Kidney epithelial cell (primary cell): ENCODE data around the gene SPTBN4. TPM values are rescaled to one million over a fixed set of nuclear protein-coding genes. Genes with fewer than 3 reads are reported as not detected.
"Not testable (repeated sequence)": the region's sequence is repeated elsewhere in the genome, so short reads cannot be mapped to it uniquely, and the experiment has no call there.

Experiments
- DNase-seq: peaks from one replicate; pipeline ENCODE4 v3.0.0-alpha.2; 2010; ENCODE audit warnings: low read depth
- H3K27me3 ChIP-seq: 2 replicates; pipeline ENCODE4 v1.6.0; 2011; ENCODE audit warnings: low read length; ENCODE audit not compliant: control insufficient read depth, insufficient read depth
- H3K36me3 ChIP-seq: 2 replicates; pipeline ENCODE4 v1.5.1; 2011; ENCODE audit warnings: low read length; ENCODE audit not compliant: control insufficient read depth, insufficient read depth
- H3K4me3 ChIP-seq: 2 replicates; pipeline ENCODE4 v1.5.1; 2011; ENCODE audit warnings: low read depth, mild to moderate bottlenecking, control low read depth, low read length
- total RNA-seq: library from RNA; depleted of rRNA; stranded (reverse); fragments of >200 nt; gene quantifications from 2 replicates; pipeline ENCODE4 v1.2.3, GENCODE V29; 2015
- TF ChIP-seq, protein P1 (sequence below): IDR thresholded peaks from 2 replicates; pipeline ENCODE4 v1.5.1; 2011; ENCODE audit warnings: mild to moderate bottlenecking, moderate library complexity, low read length, control low read depth, inconsistent platforms; ENCODE audit not compliant: insufficient read depth, poor library complexity, severe bottlenecking

The SPTBN4 gene
- total RNA-seq, 1 donor from 2014 or later: 2.4 TPM

DNA sequence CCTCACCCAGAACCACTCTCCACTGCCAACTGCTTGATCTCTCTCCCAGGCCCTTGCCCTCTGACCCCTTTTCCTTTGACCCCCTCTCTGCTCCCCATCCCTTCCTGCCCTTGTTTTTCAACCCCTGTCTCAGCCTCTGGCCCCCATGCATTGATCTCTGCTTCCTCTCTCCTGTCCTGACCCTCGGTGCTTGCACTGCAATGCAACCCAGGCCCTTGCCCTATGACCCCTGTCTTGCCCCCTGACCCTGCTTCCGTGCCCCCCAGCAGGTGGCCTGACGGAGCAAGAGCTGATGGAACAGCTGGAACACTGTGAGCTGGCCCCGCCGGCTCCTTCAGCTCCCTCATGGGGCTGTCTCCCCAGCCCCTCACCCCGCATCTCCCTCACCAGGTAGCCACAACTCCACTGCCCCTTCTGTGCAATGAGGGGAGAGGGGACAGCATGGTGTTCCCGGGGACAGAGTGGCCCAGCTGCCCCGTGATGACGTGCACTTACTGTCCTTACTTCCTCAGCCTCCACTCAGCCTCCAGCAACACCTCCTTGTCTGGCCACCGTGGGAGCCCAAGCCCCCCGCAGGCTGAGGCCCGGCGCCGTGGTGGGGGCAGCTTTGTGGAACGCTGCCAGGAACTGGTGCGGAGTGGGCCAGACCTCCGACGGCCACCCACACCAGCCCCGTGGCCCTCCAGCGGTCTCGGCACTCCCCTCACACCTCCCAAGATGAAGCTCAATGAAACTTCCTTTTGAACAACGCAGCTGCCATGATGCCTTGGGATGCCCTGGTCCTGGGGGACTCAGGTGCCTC is 123.9 kb downstream of the SPTBN4 start:
- no peak for DNase-seq
- Histone ChIP-seq H3K4me3 (no peak overlapping the region), H3K27me3 (no peaks in the 10 kb centered on the region), H3K36me3 (no peaks in the 10 kb centered on the region)
- TF ChIP-seq, protein P1, sequence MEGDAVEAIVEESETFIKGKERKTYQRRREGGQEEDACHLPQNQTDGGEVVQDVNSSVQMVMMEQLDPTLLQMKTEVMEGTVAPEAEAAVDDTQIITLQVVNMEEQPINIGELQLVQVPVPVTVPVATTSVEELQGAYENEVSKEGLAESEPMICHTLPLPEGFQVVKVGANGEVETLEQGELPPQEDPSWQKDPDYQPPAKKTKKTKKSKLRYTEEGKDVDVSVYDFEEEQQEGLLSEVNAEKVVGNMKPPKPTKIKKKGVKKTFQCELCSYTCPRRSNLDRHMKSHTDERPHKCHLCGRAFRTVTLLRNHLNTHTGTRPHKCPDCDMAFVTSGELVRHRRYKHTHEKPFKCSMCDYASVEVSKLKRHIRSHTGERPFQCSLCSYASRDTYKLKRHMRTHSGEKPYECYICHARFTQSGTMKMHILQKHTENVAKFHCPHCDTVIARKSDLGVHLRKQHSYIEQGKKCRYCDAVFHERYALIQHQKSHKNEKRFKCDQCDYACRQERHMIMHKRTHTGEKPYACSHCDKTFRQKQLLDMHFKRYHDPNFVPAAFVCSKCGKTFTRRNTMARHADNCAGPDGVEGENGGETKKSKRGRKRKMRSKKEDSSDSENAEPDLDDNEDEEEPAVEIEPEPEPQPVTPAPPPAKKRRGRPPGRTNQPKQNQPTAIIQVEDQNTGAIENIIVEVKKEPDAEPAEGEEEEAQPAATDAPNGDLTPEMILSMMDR: no peak

- not testable (repeated sequence) for H3K36me3 ChIP-seq, H3K4me3 ChIP-seq, H3K27me3 ChIP-seq, DNase-seq
Observed at GRCh38 chr19:40591724-40592123, 124.9 kb downstream of the SPTBN4 start.

GRCh38 chr19:40592170-40592569 is 125.4 kb downstream of the SPTBN4 start:
- no peaks in the 10 kb centered on the region for H3K27me3 ChIP-seq
- H3K36me3 ChIP-seq: no peaks in the 10 kb centered on the region
- no peak for DNase-seq
- TF ChIP-seq, protein P1: no peak
- no peak overlapping the region for H3K4me3 ChIP-seq

DNA sequence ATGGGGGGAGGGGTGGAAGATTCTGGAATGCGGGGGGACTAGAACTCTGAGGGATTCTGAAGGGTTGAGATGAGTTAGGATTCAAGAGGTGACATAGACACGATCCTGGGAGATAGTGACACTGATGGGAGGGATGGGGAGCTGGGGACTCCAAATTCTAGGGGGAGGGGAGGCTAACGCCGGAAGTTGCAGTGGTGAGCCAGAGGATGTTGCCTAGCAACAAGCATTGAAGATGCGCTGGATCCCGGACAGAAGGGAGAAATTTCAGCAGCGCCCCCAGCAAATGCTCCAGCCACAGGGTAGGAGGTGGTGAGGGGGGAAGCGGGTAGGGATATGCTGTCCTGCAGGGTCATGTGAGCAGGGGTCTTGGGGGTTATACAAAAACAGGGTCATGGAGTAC is 127.5 kb downstream of the SPTBN4 start:
- TF ChIP-seq, protein P1: no peak
- no peak for DNase-seq
- H3K27me3 ChIP-seq: peaks cover 3% of the 10 kb centered on the region
- H3K36me3 ChIP-seq: no peaks in the 10 kb centered on the region
- H3K4me3 ChIP-seq: no peak overlapping the region

DNA sequence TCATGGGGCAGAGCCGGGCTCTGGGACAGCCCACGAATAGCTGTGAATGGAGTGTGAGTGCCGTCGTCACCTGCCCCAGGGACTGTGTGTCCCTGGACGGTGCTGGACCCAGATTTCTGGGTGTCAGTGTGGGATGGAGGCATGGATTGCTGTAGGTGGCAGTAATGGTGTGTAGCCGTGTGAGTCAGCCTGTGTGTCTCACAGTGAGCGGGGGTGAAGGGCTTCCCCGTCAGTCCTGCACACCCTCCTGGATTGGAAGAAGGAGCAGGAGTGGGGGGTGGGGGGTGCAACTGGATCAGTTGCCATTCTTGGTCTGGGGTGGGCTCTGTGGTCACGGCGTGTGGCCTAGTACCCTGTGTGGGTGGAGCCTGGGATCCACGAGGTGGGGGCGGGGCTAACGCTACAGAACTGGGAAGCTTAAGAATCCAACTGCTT is 127.9 kb downstream of the SPTBN4 start:
- peaks cover 4% of the 10 kb centered on the region for H3K27me3 ChIP-seq
- no peaks in the 10 kb centered on the region for H3K36me3 ChIP-seq
- H3K4me3 ChIP-seq: no peak overlapping the region
- TF ChIP-seq, protein P1: peak; percentile 33
- DNase-seq: no peak

DNA sequence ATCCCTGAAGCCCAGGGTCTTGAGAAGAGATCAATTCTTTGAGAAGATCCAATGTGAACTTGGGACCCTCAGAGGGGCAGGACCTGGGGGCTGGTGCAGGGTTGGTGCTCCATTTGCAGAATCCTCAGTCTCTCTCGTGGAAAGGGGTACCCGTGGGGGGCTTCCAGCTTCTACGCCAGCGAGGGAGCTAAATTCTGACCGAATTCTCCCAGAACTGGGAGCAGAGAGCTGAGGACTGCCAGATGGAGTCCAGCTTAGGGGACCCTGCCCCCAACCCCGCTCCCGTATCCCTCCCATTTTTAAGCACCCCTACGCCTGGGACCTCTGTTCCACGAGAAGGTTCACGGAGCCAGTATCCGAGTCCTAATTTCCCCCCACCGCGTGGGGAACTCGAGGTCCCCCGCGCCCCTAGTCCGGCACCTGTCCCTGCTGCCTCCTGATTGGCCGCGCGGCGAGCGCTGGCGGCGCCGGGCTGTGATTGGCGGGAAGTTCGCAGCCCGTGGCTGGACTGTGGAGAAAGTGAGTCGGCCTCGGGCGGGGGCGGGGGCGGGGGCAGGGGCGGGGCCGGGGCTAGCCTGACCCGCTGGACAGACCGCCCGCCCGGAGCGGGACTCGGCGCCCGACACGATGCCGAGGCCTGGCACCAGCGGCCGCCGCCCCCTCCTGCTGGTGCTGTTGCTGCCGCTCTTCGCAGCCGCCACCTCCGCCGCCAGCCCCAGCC is 130.0 kb downstream of the SPTBN4 start:
- Histone ChIP-seq H3K36me3 (no peaks in the 10 kb centered on the region), H3K27me3 (peaks cover 8% of the 10 kb centered on the region), H3K4me3 (peak overlapping the region; percentile 43)
- TF ChIP-seq, protein P1: no peak
- DNase-seq: no peak
